BJ (cell line): ENCODE data around the gene TRIM23. TPM values are rescaled to one million over a fixed set of nuclear protein-coding genes. Genes with fewer than 3 reads are reported as not detected.

Experiments
- CTCF ChIA-PET: fragments of 350-600 bp; formaldehyde crosslinking; extraction: SDS; loops from one replicate; lab custom pipeline; 2021; ENCODE audit warnings: antibody characterized with exemption, inconsistent platforms; lab: Yijun Ruan, JAX
- POLR2A ChIA-PET: fragments of 300-600 bp; sonication (Branson Sonifier 250); formaldehyde crosslinking; extraction: SDS; loops from one replicate; lab custom pipeline; 2021; ENCODE audit warnings: antibody characterized with exemption; lab: Charles Lee
- DNase-seq: peaks from one replicate; pipeline ENCODE4 v3.0.0-alpha.2; 2011; ENCODE audit warnings: low read depth
- H3K27me3 ChIP-seq: 2 replicates; pipeline ENCODE4 v1.6.0; 2011; ENCODE audit warnings: low read length; ENCODE audit not compliant: control insufficient read depth, insufficient read depth
- H3K36me3 ChIP-seq: 2 replicates; pipeline ENCODE4 v1.5.1; 2011; ENCODE audit warnings: low read length; ENCODE audit not compliant: control insufficient read depth, insufficient read depth
- H3K4me3 ChIP-seq: 2 replicates; pipeline ENCODE4 v1.5.1; 2011; ENCODE audit warnings: low read depth, mild to moderate bottlenecking, control low read depth, low read length
- polyA plus RNA-seq: library from polyadenylated mRNA; depleted of rRNA; stranded (reverse); fragments of >200 nt; gene quantifications from 2 replicates; pipeline ENCODE4 v1.2.3, GENCODE V29; 2011
- TF ChIP-seq, protein P1 (sequence below): IDR thresholded peaks from 2 replicates; pipeline ENCODE4 v1.5.1; 2011; ENCODE audit warnings: low read depth, mild to moderate bottlenecking, control low read depth, inconsistent platforms, low read length, moderate library complexity; ENCODE audit not compliant: insufficient read depth

The TRIM23 gene
- polyA plus RNA-seq, 1 experiment = 15.2 TPM

- H3K27me3 ChIP-seq = no peaks in the 10 kb centered on the region
- TF ChIP-seq, protein P1, sequence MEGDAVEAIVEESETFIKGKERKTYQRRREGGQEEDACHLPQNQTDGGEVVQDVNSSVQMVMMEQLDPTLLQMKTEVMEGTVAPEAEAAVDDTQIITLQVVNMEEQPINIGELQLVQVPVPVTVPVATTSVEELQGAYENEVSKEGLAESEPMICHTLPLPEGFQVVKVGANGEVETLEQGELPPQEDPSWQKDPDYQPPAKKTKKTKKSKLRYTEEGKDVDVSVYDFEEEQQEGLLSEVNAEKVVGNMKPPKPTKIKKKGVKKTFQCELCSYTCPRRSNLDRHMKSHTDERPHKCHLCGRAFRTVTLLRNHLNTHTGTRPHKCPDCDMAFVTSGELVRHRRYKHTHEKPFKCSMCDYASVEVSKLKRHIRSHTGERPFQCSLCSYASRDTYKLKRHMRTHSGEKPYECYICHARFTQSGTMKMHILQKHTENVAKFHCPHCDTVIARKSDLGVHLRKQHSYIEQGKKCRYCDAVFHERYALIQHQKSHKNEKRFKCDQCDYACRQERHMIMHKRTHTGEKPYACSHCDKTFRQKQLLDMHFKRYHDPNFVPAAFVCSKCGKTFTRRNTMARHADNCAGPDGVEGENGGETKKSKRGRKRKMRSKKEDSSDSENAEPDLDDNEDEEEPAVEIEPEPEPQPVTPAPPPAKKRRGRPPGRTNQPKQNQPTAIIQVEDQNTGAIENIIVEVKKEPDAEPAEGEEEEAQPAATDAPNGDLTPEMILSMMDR = no peak
- no peak for DNase-seq
- ChIA-PET CTCF (interaction anchor here (1.5 kb wide), 1 partner anchor 28 kb away, joined by 4 read pairs; no protein-coding TSS in a partner anchor), POLR2A (no interaction called here)
- H3K36me3 ChIP-seq = no peaks in the 10 kb centered on the region
- H3K4me3 ChIP-seq = no peak overlapping the region
These were observed 68.0 kb downstream of the TRIM23 start for GRCh38 chr5:65556181-65556580.

- no peaks in the 10 kb centered on the region; the same call in 1 of the 2 replicates for H3K36me3 ChIP-seq
- ChIA-PET CTCF (interaction anchor here (1.5 kb wide), 1 partner anchor 27 kb away, joined by 4 read pairs; no protein-coding TSS in a partner anchor), POLR2A (no interaction called here)
- TF ChIP-seq, protein P1 = no peak
- DNase-seq = no peak
- no peaks in the 10 kb centered on the region for H3K27me3 ChIP-seq
- no peak overlapping the region for H3K4me3 ChIP-seq
These were observed 68.8 kb downstream of the TRIM23 start for GRCh38 chr5:65555287-65555686.

DNA sequence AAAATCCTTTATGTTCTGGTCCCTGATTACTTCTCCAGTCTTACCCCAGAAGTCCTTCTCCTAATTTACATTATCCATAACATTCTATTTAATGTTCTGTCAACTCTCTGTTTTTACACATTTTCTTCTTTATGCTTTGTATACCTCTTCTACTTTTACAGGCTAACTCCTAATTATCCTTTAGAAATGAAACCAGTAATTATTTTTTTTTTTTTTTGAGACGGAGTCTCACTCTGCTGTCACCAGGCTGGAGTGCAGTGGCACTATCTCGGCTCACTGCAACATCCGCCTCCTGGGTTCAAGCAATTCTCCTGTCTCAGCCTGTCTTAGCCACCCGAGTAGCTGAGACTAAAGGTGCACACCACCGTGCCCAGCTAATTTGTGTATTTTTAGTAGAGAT is 70.2 kb downstream of the TRIM23 start:
- Histone ChIP-seq H3K27me3 (no peaks in the 10 kb centered on the region), H3K4me3 (no peak overlapping the region), H3K36me3 (no peaks in the 10 kb centered on the region; the same call in 1 of the 2 replicates)
- ChIA-PET CTCF (no interaction called here), POLR2A (no interaction called here)
- DNase-seq = no peak
- TF ChIP-seq, protein P1 = no peak

GRCh38 chr5:65548281-65548680 is 75.9 kb downstream of the TRIM23 start:
- TF ChIP-seq, protein P1 = no peak
- no peak for DNase-seq
- Histone ChIP-seq H3K27me3 (no peaks in the 10 kb centered on the region), H3K4me3 (no peak overlapping the region), H3K36me3 (no peaks in the 10 kb centered on the region; the same call in 1 of the 2 replicates)
- ChIA-PET POLR2A (no interaction called here), CTCF (no interaction called here)

- no peaks in the 10 kb centered on the region; the same call in 1 of the 2 replicates for H3K36me3 ChIP-seq
- H3K4me3 ChIP-seq = no peak overlapping the region
- no peak for DNase-seq
- TF ChIP-seq, protein P1 = no peak
- ChIA-PET CTCF (no interaction called here), POLR2A (no interaction called here)
- H3K27me3 ChIP-seq = no peaks in the 10 kb centered on the region
These were observed 78.0 kb downstream of the TRIM23 start for GRCh38 chr5:65546141-65546540.
